GM23338 (cell line): ENCODE measurements around the gene TTC17.

ENCODE experiments used
- CREB1 ChIP-seq: fragments of 250-450 bp; sonication (Bioruptor Pico); IDR thresholded peaks from 2 replicates; pipeline ENCODE4 v1.5.0; 2020; ENCODE audit warnings: low read depth, mild to moderate bottlenecking, moderate library complexity
- CTCF ChIP-seq, 2 experiments: fragments of 200-600 bp in 1 of 2; sonication (generic) in 1 of 2; conservative IDR thresholded peaks; 2 replicates each; pipeline versions ENCODE4 v1.5.1 to v1.6.1; 2016 to 2017; ENCODE audit warnings: antibody characterized with exemption in 2 of 2, low read depth in 2 of 2, mild to moderate bottlenecking in 2 of 2, moderate library complexity in 1 of 2
- ETS1 ChIP-seq: IDR thresholded peaks from 2 replicates; pipeline ENCODE4 v1.6.1; 2016; ENCODE audit warnings: antibody characterized with exemption
- EZH2 ChIP-seq: fragments of 200-600 bp; sonication (generic); IDR thresholded peaks from one replicate; pipeline ENCODE4 v1.8.0; 2017; ENCODE audit warnings: antibody characterized with exemption, mild to moderate bottlenecking, low read depth; ENCODE audit not compliant: unreplicated experiment
- EZH2phosphoT487 ChIP-seq: fragments of 200-600 bp; sonication (generic); IDR thresholded peaks from one replicate; pipeline ENCODE4 v1.8.1; 2018; ENCODE audit warnings: antibody characterized with exemption; ENCODE audit not compliant: unreplicated experiment
- JUNB ChIP-seq: IDR thresholded peaks from one replicate; pipeline ENCODE4 v1.6.1; 2016; ENCODE audit warnings: antibody characterized with exemption; ENCODE audit not compliant: unreplicated experiment
- POLR2AphosphoS5 ChIP-seq: IDR thresholded peaks from 2 replicates; pipeline ENCODE4 v1.6.1; 2016; ENCODE audit warnings: antibody characterized with exemption, low read depth
- REST ChIP-seq: IDR thresholded peaks from one replicate; pipeline ENCODE4 v1.6.1; 2018; ENCODE audit warnings: antibody characterized with exemption; ENCODE audit not compliant: unreplicated experiment
- STAT1 ChIP-seq: IDR thresholded peaks from one replicate; pipeline ENCODE4 v1.6.1; 2016; ENCODE audit warnings: antibody characterized with exemption; ENCODE audit not compliant: unreplicated experiment
- ZNF114 ChIP-seq: fragments of 250-450 bp; sonication (Bioruptor Pico); IDR thresholded peaks from 2 replicates; pipeline ENCODE4 v1.5.0; 2020; ENCODE audit warnings: mild to moderate bottlenecking, moderate library complexity

GRCh38 chr11:43315966-43316365, 42.8 kb upstream of the TTC17 start:
- TF ChIP-seq CTCF (conservative IDR thresholded peaks at IDR 0.05; ENCODE audit: low read depth in 2 of 2) (no peak), ZNF114 (CRISPR knock-in tag) (no peak), EZH2 (no peak), EZH2phosphoT487 (no peak), JUNB (no peak), POLR2AphosphoS5 (no peak), CREB1 (CRISPR knock-in tag) (no peak), REST (no peak), STAT1 (no peak), ETS1 (no peak)
